GM23248 (cell line): Measurements from ENCODE around the gene NTNG1. TPM values are rescaled to one million over a fixed set of nuclear protein-coding genes. Genes with fewer than 3 reads are reported as not detected.
A peak's percentile ranks its signal among the peaks of the same experiment; 100 is the strongest.

ENCODE experiments used
- DNase-seq: peaks from one replicate; pipeline ENCODE4 v3.0.0-alpha.2; 2015
- H2AFZ ChIP-seq: fragments of 200-600 bp; sonication (generic); 2 replicates; pipeline ENCODE4 v1.6.1; 2016; ENCODE audit warnings: antibody characterized with exemption
- H3F3A ChIP-seq: fragments of 200-600 bp; sonication (generic); 2 replicates; pipeline ENCODE4 v1.6.1; 2016; ENCODE audit warnings: mild to moderate bottlenecking, antibody characterized with exemption, mixed run types; ENCODE audit not compliant: insufficient read depth
- H3K27ac ChIP-seq: fragments of 200-600 bp; sonication (generic); 2 replicates; pipeline ENCODE4 v1.5.1; 2016; ENCODE audit warnings: mild to moderate bottlenecking
- H3K27me3 ChIP-seq: fragments of 200-600 bp; sonication (generic); replicated peaks from 2 replicates; pipeline ENCODE4 v1.6.1; 2016; ENCODE audit warnings: mild to moderate bottlenecking; ENCODE audit not compliant: insufficient read depth
- H3K36me3 ChIP-seq: fragments of 200-600 bp; sonication (generic); 2 replicates; pipeline ENCODE4 v1.6.1; 2016; ENCODE audit warnings: low read depth, mild to moderate bottlenecking
- H3K4me1 ChIP-seq: fragments of 200-600 bp; sonication (generic); 2 replicates; pipeline ENCODE4 v1.6.1; 2016; ENCODE audit warnings: mild to moderate bottlenecking; ENCODE audit not compliant: insufficient read depth
- H3K4me2 ChIP-seq: fragments of 200-600 bp; sonication (generic); one replicate; pipeline ENCODE4 v1.6.1; 2016; ENCODE audit warnings: mild to moderate bottlenecking; ENCODE audit not compliant: unreplicated experiment
- H3K4me3 ChIP-seq: fragments of 200-600 bp; sonication (generic); 2 replicates; pipeline ENCODE4 v1.5.1; 2016; ENCODE audit warnings: mild to moderate bottlenecking
- H3K79me2 ChIP-seq: fragments of 200-600 bp; sonication (generic); 2 replicates; pipeline ENCODE4 v1.6.1; 2016; ENCODE audit warnings: mild to moderate bottlenecking; ENCODE audit not compliant: insufficient read depth
- H3K9ac ChIP-seq: fragments of 200-600 bp; sonication (generic); 2 replicates; pipeline ENCODE4 v1.6.1; 2016; ENCODE audit warnings: mild to moderate bottlenecking
- H3K9me2 ChIP-seq: fragments of 200-600 bp; sonication (generic); 2 replicates; pipeline ENCODE4 v1.6.1; 2016; ENCODE audit warnings: mixed run types, mild to moderate bottlenecking, moderate library complexity; ENCODE audit not compliant: insufficient read depth
- H3K9me3 ChIP-seq: fragments of 200-600 bp; sonication (generic); one replicate; pipeline ENCODE4 v1.6.1; 2017; ENCODE audit warnings: low read depth
- H4K20me1 ChIP-seq: fragments of 200-600 bp; sonication (generic); 2 replicates; pipeline ENCODE4 v1.6.0; 2016; ENCODE audit not compliant: insufficient read depth
- EZH2 ChIP-seq: fragments of 200-600 bp; sonication (generic); IDR thresholded peaks from 2 replicates; pipeline ENCODE4 v1.6.1; 2018; ENCODE audit warnings: antibody characterized with exemption, mild to moderate bottlenecking; ENCODE audit not compliant: insufficient read depth, poor library complexity, severe bottlenecking
- EZH2phosphoT487 ChIP-seq: fragments of 200-600 bp; sonication (generic); IDR thresholded peaks from 2 replicates; pipeline ENCODE4 v1.6.1; 2018; ENCODE audit warnings: antibody characterized with exemption, moderate library complexity, mild to moderate bottlenecking, low read depth; ENCODE audit not compliant: insufficient read depth
- WGBS, 2 experiments: methylation state at CpG; one replicate each; pipeline ENCODE4 v1.1.6; 2015 to 2017; ENCODE audit warnings: low lambda C conversion rate in 2 of 2, low coverage in 1 of 2; ENCODE audit errors: missing lambda C conversion rate in 2 of 2; 5-methylcytosine and 5-hydroxymethylcytosine counted together
- in situ Hi-C: fragments of 300-500 bp; cut with MboI; formaldehyde crosslinking; loops from 2 replicates; pipeline ENCODE4 v1.15.0; 2020
- polyA plus RNA-seq: library from polyadenylated mRNA; unstranded; fragments of >200 nt; fragmentation: Nextera tagmentation; extraction: Ambion mirVana; gene quantifications from 2 replicates; pipeline ENCODE4 v1.2.1, GENCODE V29; 2016
- total RNA-seq: library from RNA; depleted of rRNA; stranded (reverse); fragments of >200 nt; shearing (Covaris generic); gene quantifications from 2 replicates; pipeline ENCODE4 v1.2.3, GENCODE V29; 2014

Gene NTNG1
- total and polyA plus RNA-seq, 2 experiments from 2014 or later, result 14.4 to 16.0 TPM

DNA sequence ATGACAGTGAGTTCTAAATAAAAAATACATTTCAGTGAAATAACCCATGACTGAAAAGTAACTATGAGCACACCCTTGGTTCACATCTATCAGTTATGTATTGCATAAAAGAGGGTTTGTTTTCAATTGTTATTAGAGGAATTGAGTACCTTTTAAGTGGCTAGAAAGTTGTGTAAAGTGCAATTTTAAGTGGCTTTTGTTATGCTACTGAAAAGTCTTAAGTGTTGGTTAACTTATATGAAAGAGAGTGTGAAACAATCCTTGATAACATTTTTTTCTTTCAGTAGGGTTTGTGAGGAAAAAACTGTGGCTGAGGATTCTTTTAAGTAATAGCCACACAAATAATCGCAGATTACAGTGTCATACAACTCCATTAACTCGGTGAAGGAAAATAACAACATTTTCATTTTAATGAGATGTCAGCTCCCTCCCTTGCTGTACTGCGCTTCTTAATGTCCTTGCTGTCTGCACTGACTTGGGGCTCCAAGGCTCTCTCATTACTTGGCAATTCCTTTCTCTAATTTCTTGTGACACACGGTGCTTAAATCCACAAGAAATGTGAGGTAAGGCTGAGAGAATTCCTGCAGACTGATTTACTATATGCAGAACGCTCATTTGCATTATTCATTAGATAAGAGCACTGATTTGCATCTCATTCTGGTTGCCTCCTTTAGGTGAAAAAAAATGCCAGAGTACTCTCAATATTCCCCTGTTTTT is 40.6 kb downstream of the NTNG1 start:
- Histone ChIP-seq H4K20me1 (no peaks in the 10 kb centered on the region), H3K9me2 (no peaks in the 10 kb centered on the region), H3K36me3 (no peaks in the 10 kb centered on the region), H3K4me2 (no peak overlapping the region), H3K27ac (no peak overlapping the region), H3K4me1 (peaks cover 10% of the 10 kb centered on the region; the same call in 1 of the 2 replicates), H3K9me3 (no peaks in the 10 kb centered on the region), H3K27me3 (no peaks in the 10 kb centered on the region), H3K9ac (no peak overlapping the region), H2AFZ (no peak overlapping the region), H3K4me3 (no peak overlapping the region), H3F3A (no peaks in the 10 kb centered on the region), H3K79me2 (peaks cover 44% of the 10 kb centered on the region)
- no peak for DNase-seq
- 33 to 36% methylated on average over 5 of the region's 5 CpGs for WGBS, 2 experiments
- in situ Hi-C loops, result no loop called here
- no peak for TF ChIP-seq EZH2
- TF ChIP-seq EZH2phosphoT487, result no peak

DNA sequence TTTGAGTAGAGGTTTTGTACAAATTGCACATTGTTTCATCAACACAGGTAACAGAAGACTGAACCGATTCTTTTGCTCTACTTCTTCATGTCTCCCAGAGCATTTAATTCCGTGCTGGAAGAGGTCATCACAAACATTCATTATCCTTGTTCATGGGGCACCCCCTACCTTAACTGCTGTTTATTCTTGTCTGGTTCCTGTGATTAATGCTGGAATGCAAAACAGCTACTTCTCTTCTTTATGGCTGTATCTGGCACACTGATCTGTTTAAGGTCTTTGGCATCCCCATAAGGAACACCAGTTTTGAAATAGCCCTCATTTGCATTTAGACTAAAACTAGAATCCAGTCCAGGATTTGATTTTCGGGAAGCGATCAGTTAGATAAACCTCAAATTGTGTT is 42.2 kb downstream of the NTNG1 start:
- Histone ChIP-seq H2AFZ (no peak overlapping the region), H3K9ac (no peak overlapping the region), H3K9me3 (no peaks in the 10 kb centered on the region), H3K4me2 (no peak overlapping the region), H3K36me3 (no peaks in the 10 kb centered on the region), H3K4me1 (peaks cover 10% of the 10 kb centered on the region; the same call in 1 of the 2 replicates), H3K27ac (no peak overlapping the region), H3K4me3 (no peak overlapping the region), H3K27me3 (no peaks in the 10 kb centered on the region), H3K9me2 (no peaks in the 10 kb centered on the region), H4K20me1 (no peaks in the 10 kb centered on the region), H3K79me2 (peaks cover 44% of the 10 kb centered on the region), H3F3A (no peaks in the 10 kb centered on the region)
- no peak for TF ChIP-seq EZH2phosphoT487
- no peak for TF ChIP-seq EZH2
- in situ Hi-C loops, result no loop called here
- 67 to 69% methylated on average over 4 of the region's 4 CpGs for WGBS, 2 experiments
- DNase-seq, result peak; percentile 12

DNA sequence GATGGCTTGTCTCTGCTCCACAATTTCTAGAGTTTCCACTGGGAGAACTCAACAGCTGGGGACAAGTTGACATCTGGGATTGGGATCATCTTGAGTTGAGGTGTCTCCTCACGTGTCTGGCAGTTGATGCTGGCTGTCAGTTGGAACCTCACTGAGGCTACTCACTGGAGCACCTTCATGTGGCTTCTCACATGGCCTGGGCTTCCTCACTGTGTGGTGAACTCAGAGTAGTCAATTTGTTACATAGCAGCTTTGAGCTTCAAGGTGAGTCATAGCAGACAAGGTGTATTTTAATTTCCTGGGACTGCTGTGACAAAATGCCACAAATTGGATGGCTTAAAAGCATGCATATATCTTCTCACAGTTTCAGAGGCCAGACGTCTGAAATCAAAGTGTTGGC is 44.0 kb downstream of the NTNG1 start:
- no peak overlapping the region for H3K4me2 ChIP-seq
- H4K20me1 ChIP-seq, result no peaks in the 10 kb centered on the region
- H3F3A ChIP-seq, result no peaks in the 10 kb centered on the region
- no peaks in the 10 kb centered on the region for H3K9me3 ChIP-seq
- H3K4me3 ChIP-seq, result no peak overlapping the region
- no peaks in the 10 kb centered on the region for H3K9me2 ChIP-seq
- DNase-seq, result no peak
- H3K36me3 ChIP-seq, result no peaks in the 10 kb centered on the region
- no peak overlapping the region for H3K9ac ChIP-seq
- peaks cover 43% of the 10 kb centered on the region for H3K79me2 ChIP-seq
- 55 to 80% methylated on average over 2 of the region's 2 CpGs for WGBS, 2 experiments
- no peaks in the 10 kb centered on the region for H3K27me3 ChIP-seq
- H3K27ac ChIP-seq, result no peak overlapping the region
- H3K4me1 ChIP-seq, result peaks cover 10% of the 10 kb centered on the region; the same call in 1 of the 2 replicates
- TF ChIP-seq EZH2, result no peak
- no peak for TF ChIP-seq EZH2phosphoT487
- no peak overlapping the region for H2AFZ ChIP-seq
- in situ Hi-C loops, result no loop called here

DNA sequence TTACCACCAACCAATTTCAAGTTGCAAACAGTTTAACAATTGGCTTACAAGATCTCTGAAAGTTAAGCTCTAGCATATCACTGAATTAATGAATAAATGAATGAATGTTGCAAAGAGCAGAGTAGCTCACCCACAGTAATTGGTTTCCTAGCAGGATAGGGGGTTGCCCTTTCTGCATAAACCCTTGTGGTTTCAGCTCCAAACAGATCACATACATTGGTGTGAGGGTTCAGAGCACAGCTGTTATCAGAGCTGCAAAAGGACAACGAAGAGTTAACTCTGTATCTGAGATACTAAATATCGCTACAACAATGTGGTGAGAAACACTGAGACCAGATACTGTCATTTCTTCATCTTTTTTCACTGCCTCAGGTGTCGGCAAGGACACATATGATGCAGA is 46.6 kb downstream of the NTNG1 start:
- TF ChIP-seq EZH2phosphoT487 (no peak), EZH2 (no peak)
- Histone ChIP-seq H4K20me1 (no peaks in the 10 kb centered on the region), H3F3A (no peaks in the 10 kb centered on the region; the same call in 1 of the 2 replicates), H3K9ac (no peak overlapping the region), H3K9me3 (no peaks in the 10 kb centered on the region), H3K36me3 (no peaks in the 10 kb centered on the region), H3K27ac (no peak overlapping the region), H2AFZ (no peak overlapping the region), H3K79me2 (peaks cover 36% of the 10 kb centered on the region), H3K27me3 (no peaks in the 10 kb centered on the region), H3K4me1 (peaks cover 10% of the 10 kb centered on the region; the same call in 1 of the 2 replicates), H3K9me2 (no peaks in the 10 kb centered on the region), H3K4me3 (no peak overlapping the region), H3K4me2 (no peak overlapping the region)
- 46 to 56% methylated on average over 3 of the region's 3 CpGs for WGBS, 2 experiments
- in situ Hi-C loops, result no loop called here
- no peak for DNase-seq
